PFSK-1 (cell line): ENCODE measurements around the gene TWNK.

Experiments
- FOXP2 ChIP-seq: optimal IDR thresholded peaks from 2 replicates; pipeline ENCODE3; 2011; ENCODE audit warnings: borderline replicate concordance, control low read depth, inconsistent platforms; ENCODE audit not compliant: insufficient read depth; ENCODE audit errors: extremely low read length, extremely low read depth
- POLR2AphosphoS5 ChIP-seq: IDR thresholded peaks from 2 replicates; pipeline ENCODE4 v1.6.1; 2012; ENCODE audit warnings: low read depth, mild to moderate bottlenecking, control low read depth, low read length, moderate library complexity
- TAF1 ChIP-seq: IDR thresholded peaks from 2 replicates; pipeline ENCODE4 v1.6.1; 2012; ENCODE audit warnings: low read length, control low read depth, borderline replicate concordance; ENCODE audit not compliant: insufficient read depth
- TF ChIP-seq, protein P1 (sequence below), 2 experiments: IDR thresholded peaks; 2 replicates each; pipeline versions ENCODE4 v1.6.1 to v1.8.0; 2011 to 2012; ENCODE audit warnings: low read depth in 2 of 2, low read length in 2 of 2, control low read depth in 1 of 2, inconsistent platforms in 1 of 2, mild to moderate bottlenecking in 1 of 2, moderate library complexity in 1 of 2; ENCODE audit not compliant: insufficient read depth in 1 of 2

DNA sequence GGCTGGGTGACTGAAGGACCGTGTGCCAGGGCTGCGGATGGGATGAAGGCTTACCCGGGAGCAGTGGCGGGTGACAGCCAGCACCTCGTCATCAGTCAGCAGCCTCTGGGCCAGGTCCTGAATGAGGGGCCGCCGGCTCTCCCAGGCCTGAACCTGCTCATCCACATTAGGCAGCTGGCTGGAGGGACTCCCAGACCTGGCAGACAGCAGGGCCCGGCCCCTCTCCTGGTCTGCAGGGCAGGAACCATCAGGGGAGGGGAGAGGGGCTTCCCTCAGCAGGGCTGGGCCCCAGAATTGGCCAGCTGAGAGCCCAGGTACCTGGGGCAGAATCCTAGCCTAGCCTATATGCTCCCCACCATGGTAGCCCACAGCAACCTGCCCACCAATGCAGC is 28.2 kb downstream of the TWNK start:
- TF ChIP-seq TAF1 (no peak), POLR2AphosphoS5 (no peak), FOXP2 (no peak)
- TF ChIP-seq, protein P1, sequence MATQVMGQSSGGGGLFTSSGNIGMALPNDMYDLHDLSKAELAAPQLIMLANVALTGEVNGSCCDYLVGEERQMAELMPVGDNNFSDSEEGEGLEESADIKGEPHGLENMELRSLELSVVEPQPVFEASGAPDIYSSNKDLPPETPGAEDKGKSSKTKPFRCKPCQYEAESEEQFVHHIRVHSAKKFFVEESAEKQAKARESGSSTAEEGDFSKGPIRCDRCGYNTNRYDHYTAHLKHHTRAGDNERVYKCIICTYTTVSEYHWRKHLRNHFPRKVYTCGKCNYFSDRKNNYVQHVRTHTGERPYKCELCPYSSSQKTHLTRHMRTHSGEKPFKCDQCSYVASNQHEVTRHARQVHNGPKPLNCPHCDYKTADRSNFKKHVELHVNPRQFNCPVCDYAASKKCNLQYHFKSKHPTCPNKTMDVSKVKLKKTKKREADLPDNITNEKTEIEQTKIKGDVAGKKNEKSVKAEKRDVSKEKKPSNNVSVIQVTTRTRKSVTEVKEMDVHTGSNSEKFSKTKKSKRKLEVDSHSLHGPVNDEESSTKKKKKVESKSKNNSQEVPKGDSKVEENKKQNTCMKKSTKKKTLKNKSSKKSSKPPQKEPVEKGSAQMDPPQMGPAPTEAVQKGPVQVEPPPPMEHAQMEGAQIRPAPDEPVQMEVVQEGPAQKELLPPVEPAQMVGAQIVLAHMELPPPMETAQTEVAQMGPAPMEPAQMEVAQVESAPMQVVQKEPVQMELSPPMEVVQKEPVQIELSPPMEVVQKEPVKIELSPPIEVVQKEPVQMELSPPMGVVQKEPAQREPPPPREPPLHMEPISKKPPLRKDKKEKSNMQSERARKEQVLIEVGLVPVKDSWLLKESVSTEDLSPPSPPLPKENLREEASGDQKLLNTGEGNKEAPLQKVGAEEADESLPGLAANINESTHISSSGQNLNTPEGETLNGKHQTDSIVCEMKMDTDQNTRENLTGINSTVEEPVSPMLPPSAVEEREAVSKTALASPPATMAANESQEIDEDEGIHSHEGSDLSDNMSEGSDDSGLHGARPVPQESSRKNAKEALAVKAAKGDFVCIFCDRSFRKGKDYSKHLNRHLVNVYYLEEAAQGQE (IDR thresholded peaks at IDR 0.05; ENCODE audit: insufficient read depth in 1 of 2, low read depth in 2 of 2, low read length in 2 of 2): no peak
